ENCODE results near the gene SRCIN1.

SRCIN1 gene

GRCh38 chr17:38579083-38579480 is 26.7 kb downstream of the SRCIN1 start:
- no peak for DNase-seq

- no peak for DNase-seq
These were observed 27.3 kb downstream of the SRCIN1 start for GRCh38 chr17:38578229-38579082.

- no peak for DNase-seq
These were observed 28.0 kb downstream of the SRCIN1 start for GRCh38 chr17:38577645-38578173.

- no peak for DNase-seq
These were observed 28.5 kb downstream of the SRCIN1 start for GRCh38 chr17:38577244-38577643.

- no peak for DNase-seq
These were observed 30.0 kb downstream of the SRCIN1 start for GRCh38 chr17:38575781-38576180.

- DNase-seq = no peak
These were observed 31.0 kb downstream of the SRCIN1 start for GRCh38 chr17:38574712-38575111.

GRCh38 chr17:38572669-38573365 is 32.9 kb downstream of the SRCIN1 start:
- peak; percentile 13 for DNase-seq

GRCh38 chr17:38571833-38572668 is 33.7 kb downstream of the SRCIN1 start:
- no peak for DNase-seq

- no peak for DNase-seq
These were observed 35.8 kb downstream of the SRCIN1 start for GRCh38 chr17:38569701-38570512.

GRCh38 chr17:38568845-38569510 is 36.8 kb downstream of the SRCIN1 start:
- no peak for DNase-seq

- DNase-seq = no peak
These were observed 37.5 kb downstream of the SRCIN1 start for GRCh38 chr17:38568274-38568673.

GRCh38 chr17:38567350-38567749 is 38.4 kb downstream of the SRCIN1 start:
- no peak for DNase-seq

GRCh38 chr17:38566666-38567031 is 39.1 kb downstream of the SRCIN1 start:
- no peak for DNase-seq

GRCh38 chr17:38565853-38566665 is 39.7 kb downstream of the SRCIN1 start:
- DNase-seq = no peak

- no peak for DNase-seq
These were observed 40.9 kb downstream of the SRCIN1 start for GRCh38 chr17:38564869-38565268.

GRCh38 chr17:38564254-38564837 is 41.4 kb downstream of the SRCIN1 start:
- no peak for DNase-seq

GRCh38 chr17:38563362-38564253 is 42.1 kb downstream of the SRCIN1 start:
- no peak for DNase-seq

GRCh38 chr17:38562903-38563302 is 42.8 kb downstream of the SRCIN1 start:
- no peak for DNase-seq

GRCh38 chr17:38562215-38562569 is 43.6 kb downstream of the SRCIN1 start:
- peak; percentile 22 for DNase-seq
